MCF 10A (cell line): ENCODE data around the gene MS4A10. TPM values are rescaled to one million over a fixed set of nuclear protein-coding genes. Genes with fewer than 3 reads are reported as not detected.

Source experiments
- BruUV-seq: library from RNA; stranded (reverse); fragments of 400-500 nt; replicated peaks from 2 replicates; lab custom pipeline; 2021; lab: Mats Ljungman, UMichigan
- CTCF ChIA-PET: fragments of 300-600 bp; sonication (Branson Sonifier 250); formaldehyde crosslinking; extraction: SDS; loops from one replicate; lab custom pipeline; 2021; ENCODE audit warnings: antibody characterized with exemption, inconsistent platforms; lab: Yijun Ruan, JAX
- POLR2A ChIA-PET: fragments of 300-600, 350-650 bp; sonication (Branson Sonifier 250); formaldehyde crosslinking; extraction: SDS; loops from one replicate; lab custom pipeline; 2020; ENCODE audit warnings: antibody characterized with exemption, inconsistent platforms; lab: Yijun Ruan, JAX
- DNase-seq: peaks from one replicate; pipeline ENCODE4 v3.0.0-alpha.2; 2018; ENCODE audit not compliant: unreplicated experiment
- H3K27ac Mint-ChIP-seq: one replicate; pipeline ENCODE4 v1.8.0; 2022; ENCODE audit warnings: mild to moderate bottlenecking, low read depth, mixed read lengths; ENCODE audit not compliant: unreplicated experiment
- H3K27me3 Mint-ChIP-seq: one replicate; pipeline ENCODE4 v1.8.0; 2022; ENCODE audit warnings: mixed read lengths; ENCODE audit not compliant: insufficient read depth, unreplicated experiment
- H3K36me3 Mint-ChIP-seq: one replicate; pipeline ENCODE4 v1.8.0; 2022; ENCODE audit warnings: mild to moderate bottlenecking, moderate library complexity, mixed read lengths; ENCODE audit not compliant: insufficient read depth, unreplicated experiment
- H3K4me1 Mint-ChIP-seq: one replicate; pipeline ENCODE4 v1.8.0; 2022; ENCODE audit warnings: mixed read lengths; ENCODE audit not compliant: insufficient read depth, unreplicated experiment
- H3K4me3 Mint-ChIP-seq: one replicate; pipeline ENCODE4 v1.8.0; 2022; ENCODE audit warnings: mild to moderate bottlenecking, moderate library complexity, mixed read lengths; ENCODE audit not compliant: unreplicated experiment
- H3K9me3 Mint-ChIP-seq: one replicate; pipeline ENCODE4 v1.8.0; 2022; ENCODE audit warnings: mixed read lengths; ENCODE audit not compliant: unreplicated experiment
- intact Hi-C: fragments of 100-400 bp; cut with micrococcal nuclease; formaldehyde crosslinking; loops from 2 replicates; pipeline ENCODE4 v1.14.1; 2022
- total RNA-seq: library from RNA; stranded (reverse); gene quantifications from 2 replicates; pipeline ENCODE4 v1.2.3, GENCODE V29; 2022
- TF ChIP-seq, protein P1 (sequence below): fragments of 200-600 bp; IDR thresholded peaks from one replicate; pipeline ENCODE4 v1.8.0; 2022; ENCODE audit warnings: antibody characterized with exemption, mild to moderate bottlenecking; ENCODE audit not compliant: unreplicated experiment

Gene MS4A10
- total RNA-seq, 1 experiment from 2014 or later, result not detected

GRCh38 chr11:60771879-60772525 is 13.1 kb upstream of the MS4A10 start:
- Mint-ChIP-seq H3K4me3 (no peak overlapping the region), H3K27me3 (no peaks in the 10 kb centered on the region), H3K27ac (no peak overlapping the region), H3K36me3 (no peaks in the 10 kb centered on the region), H3K9me3 (no peaks in the 10 kb centered on the region), H3K4me1 (peaks cover 7% of the 10 kb centered on the region)
- intact Hi-C loops, result no loop called here
- TF ChIP-seq, protein P1, sequence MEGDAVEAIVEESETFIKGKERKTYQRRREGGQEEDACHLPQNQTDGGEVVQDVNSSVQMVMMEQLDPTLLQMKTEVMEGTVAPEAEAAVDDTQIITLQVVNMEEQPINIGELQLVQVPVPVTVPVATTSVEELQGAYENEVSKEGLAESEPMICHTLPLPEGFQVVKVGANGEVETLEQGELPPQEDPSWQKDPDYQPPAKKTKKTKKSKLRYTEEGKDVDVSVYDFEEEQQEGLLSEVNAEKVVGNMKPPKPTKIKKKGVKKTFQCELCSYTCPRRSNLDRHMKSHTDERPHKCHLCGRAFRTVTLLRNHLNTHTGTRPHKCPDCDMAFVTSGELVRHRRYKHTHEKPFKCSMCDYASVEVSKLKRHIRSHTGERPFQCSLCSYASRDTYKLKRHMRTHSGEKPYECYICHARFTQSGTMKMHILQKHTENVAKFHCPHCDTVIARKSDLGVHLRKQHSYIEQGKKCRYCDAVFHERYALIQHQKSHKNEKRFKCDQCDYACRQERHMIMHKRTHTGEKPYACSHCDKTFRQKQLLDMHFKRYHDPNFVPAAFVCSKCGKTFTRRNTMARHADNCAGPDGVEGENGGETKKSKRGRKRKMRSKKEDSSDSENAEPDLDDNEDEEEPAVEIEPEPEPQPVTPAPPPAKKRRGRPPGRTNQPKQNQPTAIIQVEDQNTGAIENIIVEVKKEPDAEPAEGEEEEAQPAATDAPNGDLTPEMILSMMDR, result no peak
- ChIA-PET POLR2A (no interaction called here), CTCF (interaction anchor here (1.0 to 7.6 kb wide), 4 partner anchors 7 to 127 kb away, joined by 4 to 72 read pairs (median 5); no protein-coding TSS in a partner anchor)
- no peak for DNase-seq
- BruUV-seq, result no TSS peak

DNA sequence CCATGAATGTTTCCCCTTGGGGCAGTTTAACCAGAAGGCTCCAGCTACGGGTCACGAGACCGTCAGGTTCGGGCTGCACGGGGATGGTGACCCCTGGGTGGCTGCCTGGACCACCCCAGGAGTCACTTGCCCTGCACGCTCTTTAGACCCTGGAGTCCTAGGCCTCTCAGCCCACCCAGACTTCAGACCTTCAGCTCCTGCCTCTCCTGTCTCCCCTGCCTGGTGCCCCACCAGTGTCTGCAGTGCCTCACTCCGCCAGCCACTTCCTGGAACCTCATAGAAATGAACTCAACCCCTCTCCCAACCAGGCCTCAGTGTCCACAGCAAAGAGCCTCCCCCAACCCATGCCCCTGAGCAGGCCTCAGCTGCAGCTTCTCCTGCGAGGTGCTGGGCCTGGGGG is 12.5 kb upstream of the MS4A10 start:
- H3K27ac Mint-ChIP-seq, result no peak overlapping the region
- CTCF ChIA-PET, result interaction anchor here (0.7 to 7.6 kb wide), 4 partner anchors 8 to 363 kb away, joined by 4 to 72 read pairs (median 5); no protein-coding TSS in a partner anchor
- POLR2A ChIA-PET, result no interaction called here

GRCh38 chr11:60774726-60775125 is 10.4 kb upstream of the MS4A10 start:
- H3K9me3 Mint-ChIP-seq, result no peaks in the 10 kb centered on the region
- no peak overlapping the region for H3K4me3 Mint-ChIP-seq
- intact Hi-C loops, result loop anchor here (1.0 to 5.0 kb wide), 7 partner anchors 56 to 413 kb away; no protein-coding TSS in a partner anchor
- H3K4me1 Mint-ChIP-seq, result peaks cover 16% of the 10 kb centered on the region
- TF ChIP-seq, protein P1, result no peak
- no peak for DNase-seq
- ChIA-PET POLR2A (interaction anchor here (0.6 to 0.9 kb wide), 3 partner anchors 113 to 302 kb away, joined by 3 to 6 read pairs (median 3); partner anchors contain the start of gene PRPF19), CTCF (interaction anchor here (0.6 to 7.6 kb wide), 24 partner anchors 9 to 652 kb away, joined by 3 to 72 read pairs (median 4); partner anchors contain the start of genes MS4A10 and MS4A15)
- no TSS peak for BruUV-seq
- H3K36me3 Mint-ChIP-seq, result no peaks in the 10 kb centered on the region
- no peaks in the 10 kb centered on the region for H3K27me3 Mint-ChIP-seq
- no peak overlapping the region for H3K27ac Mint-ChIP-seq

More for the DNA sequence above, 12.5 kb upstream of the MS4A10 start:
- no peaks in the 10 kb centered on the region for H3K36me3 Mint-ChIP-seq
- TF ChIP-seq, protein P1, result no peak
- intact Hi-C loops, result no loop called here
- BruUV-seq, result no TSS peak
- H3K27me3 Mint-ChIP-seq, result no peaks in the 10 kb centered on the region
- no peaks in the 10 kb centered on the region for H3K9me3 Mint-ChIP-seq
- no peak overlapping the region for H3K4me3 Mint-ChIP-seq
- no peak for DNase-seq
- peaks cover 13% of the 10 kb centered on the region for H3K4me1 Mint-ChIP-seq

DNA sequence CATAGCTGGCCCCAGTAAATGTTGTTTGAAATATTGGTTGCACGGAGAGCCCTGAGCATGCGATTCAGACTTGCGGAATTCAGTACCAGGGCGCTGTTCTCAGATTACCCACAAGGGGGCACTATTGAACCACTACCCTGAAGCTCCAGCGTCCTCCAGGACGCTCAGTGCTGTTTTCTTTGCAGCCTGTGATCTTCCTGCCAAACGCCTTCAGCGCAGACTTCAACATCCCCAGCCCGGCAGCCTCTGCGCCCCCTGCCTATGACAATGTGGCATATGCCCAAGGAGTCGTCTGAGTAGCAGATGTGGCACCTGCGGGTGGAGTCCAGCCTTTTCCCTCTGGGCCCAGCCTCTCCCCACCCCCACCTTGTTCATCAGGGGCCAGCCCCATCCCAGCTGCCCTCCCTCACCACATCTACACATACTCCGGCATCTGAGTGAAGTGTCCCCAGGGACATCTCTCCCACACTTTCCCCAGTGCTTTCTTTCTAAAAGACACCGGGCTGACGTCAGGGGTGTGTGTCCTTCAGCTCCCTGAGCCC is 9.6 kb upstream of the MS4A10 start:
- intact Hi-C loops, result loop anchor here (1.0 to 5.0 kb wide), 7 partner anchors 55 to 412 kb away; no protein-coding TSS in a partner anchor
- H3K9me3 Mint-ChIP-seq, result no peaks in the 10 kb centered on the region
- peaks cover 16% of the 10 kb centered on the region for H3K4me1 Mint-ChIP-seq
- TF ChIP-seq, protein P1, result peak; percentile 82
- H3K4me3 Mint-ChIP-seq, result no peak overlapping the region
- CTCF ChIA-PET, result interaction anchor here (0.5 to 7.6 kb wide), 36 partner anchors 9 to 1206 kb away, joined by 3 to 72 read pairs (median 4); partner anchors contain the start of genes MS4A10 and MS4A15
- POLR2A ChIA-PET, result interaction anchor here (0.6 to 0.9 kb wide), 3 partner anchors 112 to 301 kb away, joined by 3 to 6 read pairs (median 3); partner anchors contain the start of gene PRPF19
- peak; percentile 79 for DNase-seq
- no TSS peak for BruUV-seq
- no peak overlapping the region for H3K27ac Mint-ChIP-seq
- H3K27me3 Mint-ChIP-seq, result no peaks in the 10 kb centered on the region
- no peaks in the 10 kb centered on the region for H3K36me3 Mint-ChIP-seq
